TTC549 (cell line): ENCODE measurements around the gene NOVA2.
"Not testable (repeated sequence)": the region's sequence is repeated elsewhere in the genome, so short reads cannot be mapped to it uniquely, and the experiment has no call there.

Experiments
- FAIRE-seq: peaks from 2 replicates; lab custom pipeline; 2012; peaks lifted over from hg19 to GRCh38; lab: Jason Lieb, UNC

Gene NOVA2

GRCh38 chr19:45922281-45922680 is 51.4 kb downstream of the NOVA2 start:
- FAIRE-seq = no peak

- FAIRE-seq = no peak
Measured at GRCh38 chr19:45920458-45920857, 53.2 kb downstream of the NOVA2 start.

GRCh38 chr19:45919678-45920077 is 54.0 kb downstream of the NOVA2 start:
- FAIRE-seq = no peak

GRCh38 chr19:45918721-45919120 is 54.9 kb downstream of the NOVA2 start:
- no peak for FAIRE-seq

- no peak for FAIRE-seq
Measured at GRCh38 chr19:45917421-45918091, 56.1 kb downstream of the NOVA2 start.

- no peak for FAIRE-seq
Measured at GRCh38 chr19:45913874-45914830, 59.5 kb downstream of the NOVA2 start, which contains the start of gene NANOS2. TSS of gene NANOS2 (minus strand) at chr19:45914778. CDS start at chr19:45914693, 85 bp downstream.

- no peak for FAIRE-seq
Measured at GRCh38 chr19:45911291-45911690, 62.4 kb downstream of the NOVA2 start.

GRCh38 chr19:45908956-45909355 is 64.7 kb downstream of the NOVA2 start:
- FAIRE-seq = no peak

GRCh38 chr19:45906221-45906620 is 67.4 kb downstream of the NOVA2 start:
- FAIRE-seq = no peak

GRCh38 chr19:45905011-45905410 is 68.7 kb downstream of the NOVA2 start:
- FAIRE-seq = no peak

- peak; percentile 15 for FAIRE-seq
Measured at GRCh38 chr19:45902651-45903625, 70.7 kb downstream of the NOVA2 start.

- no peak for FAIRE-seq
Measured at GRCh38 chr19:45901912-45902650, 71.6 kb downstream of the NOVA2 start, which contains the start of gene MYPOP. TSS of gene MYPOP (minus strand) at chr19:45902613. CDS start at chr19:45901773, 840 bp downstream.

- FAIRE-seq = no peak
Measured at GRCh38 chr19:45901432-45901911, 72.2 kb downstream of the NOVA2 start.

- FAIRE-seq = no peak
Measured at GRCh38 chr19:45900738-45901431, 72.8 kb downstream of the NOVA2 start.

- FAIRE-seq = no peak
Measured at GRCh38 chr19:45899919-45900589, 73.6 kb downstream of the NOVA2 start.

GRCh38 chr19:45899253-45899652 is 74.4 kb downstream of the NOVA2 start:
- FAIRE-seq = no peak

- no peak for FAIRE-seq
Measured at GRCh38 chr19:45897261-45897812, 76.3 kb downstream of the NOVA2 start.

GRCh38 chr19:45895983-45896599 is 77.6 kb downstream of the NOVA2 start:
- not testable (repeated sequence) for FAIRE-seq

GRCh38 chr19:45895519-45895972 is 78.1 kb downstream of the NOVA2 start:
- no peak for FAIRE-seq
